ENCODE measurements around the gene ANKRD37.
"Not testable (repeated sequence)": the region's sequence is repeated elsewhere in the genome, so short reads cannot be mapped to it uniquely, and the experiment has no call there.

The ANKRD37 gene

GRCh38 chr4:185396724-185397385 lies at the start of gene ANKRD37:
TSS of gene ANKRD37 (plus strand) at chr4:185396841. CDS start at chr4:185396924, 83 bp downstream.
- DNase-seq, result peak; percentile 26

- DNase-seq, result no peak
These were observed 49.6 kb upstream of the ANKRD37 start for GRCh38 chr4:185346975-185347601.

- DNase-seq, result no peak
These were observed 45.0 kb upstream of the ANKRD37 start for GRCh38 chr4:185351691-185352090.

GRCh38 chr4:185352202-185352601 lies 44.4 kb upstream of the ANKRD37 start:
- no peak for DNase-seq

GRCh38 chr4:185352741-185353140 lies 43.9 kb upstream of the ANKRD37 start:
- no peak for DNase-seq

- no peak for DNase-seq
These were observed 39.4 kb upstream of the ANKRD37 start for GRCh38 chr4:185357211-185357610.

- DNase-seq, result no peak
These were observed 38.8 kb upstream of the ANKRD37 start for GRCh38 chr4:185357733-185358440.

- no peak for DNase-seq
These were observed 38.1 kb upstream of the ANKRD37 start for GRCh38 chr4:185358514-185358913.

- DNase-seq, result no peak
These were observed 37.7 kb upstream of the ANKRD37 start for GRCh38 chr4:185358959-185359358.

GRCh38 chr4:185359767-185360446 lies 36.7 kb upstream of the ANKRD37 start:
- no peak for DNase-seq

GRCh38 chr4:185361872-185362271 lies 34.8 kb upstream of the ANKRD37 start:
- DNase-seq, result no peak

GRCh38 chr4:185362570-185362969 lies 34.1 kb upstream of the ANKRD37 start:
- not testable (repeated sequence) for DNase-seq

- DNase-seq, result no peak
These were observed 33.4 kb upstream of the ANKRD37 start for GRCh38 chr4:185363251-185363650.

- DNase-seq, result no peak
These were observed 31.8 kb upstream of the ANKRD37 start for GRCh38 chr4:185364886-185365285.

GRCh38 chr4:185369731-185370130 lies 26.9 kb upstream of the ANKRD37 start:
- DNase-seq, result no peak

GRCh38 chr4:185370268-185370949 lies 26.2 kb upstream of the ANKRD37 start:
- DNase-seq, result no peak

GRCh38 chr4:185371702-185372101 lies 24.9 kb upstream of the ANKRD37 start:
- DNase-seq, result no peak

GRCh38 chr4:185374027-185374426 lies 22.6 kb upstream of the ANKRD37 start:
- no peak for DNase-seq

- no peak for DNase-seq
These were observed 22.1 kb upstream of the ANKRD37 start for GRCh38 chr4:185374573-185374972.

- no peak for DNase-seq
These were observed 18.4 kb upstream of the ANKRD37 start for GRCh38 chr4:185378264-185378663.

GRCh38 chr4:185379326-185380295 lies 17.0 kb upstream of the ANKRD37 start:
- no peak for DNase-seq

GRCh38 chr4:185380320-185380719 lies 16.3 kb upstream of the ANKRD37 start:
- DNase-seq, result no peak

Measured in activated T-cell treated with anti-CD3 and anti-CD28 coated beads, Interleukin-2, amount 50 U/mL, for 1 hour (primary cell).